Measurements from ENCODE around the gene BAIAP2L2.

GRCh38 chr22:38132794-38133193, 22.3 kb upstream of the BAIAP2L2 start:
- no peak for TF ChIP-seq CTCF (IDR thresholded peaks at IDR 0.05; ENCODE audit: extremely low read depth in 1 of 2, insufficient read depth in 1 of 2, low read depth in 1 of 2, low read length in 2 of 2)
- no peak for TF ChIP-seq EZH2 (IDR thresholded peaks at IDR 0.05; ENCODE audit: borderline replicate concordance, low read depth, low read length, severe bottlenecking)
- TF ChIP-seq MAX (IDR thresholded peaks at IDR 0.05; ENCODE audit: insufficient read depth, insufficient read length): no peak
- no peak for TF ChIP-seq POLR2A (IDR thresholded peaks at IDR 0.05; ENCODE audit: low read depth, low read length)
- no peak for TF ChIP-seq POLR2AphosphoS5 (IDR thresholded peaks at IDR 0.05; ENCODE audit: insufficient read depth, low read depth, low read length)
- TF ChIP-seq MYC (IDR thresholded peaks at IDR 0.05; ENCODE audit: low read depth, low read length): no peak
- TF ChIP-seq FOS (IDR thresholded peaks at IDR 0.05; ENCODE audit: borderline replicate concordance, insufficient read depth, low read length): no peak
- TF ChIP-seq JUN (IDR thresholded peaks at IDR 0.05; ENCODE audit: borderline replicate concordance, insufficient read depth, insufficient read length, low read depth): no peak
- no peak for TF ChIP-seq GATA2 (IDR thresholded peaks at IDR 0.05; ENCODE audit: insufficient read depth, insufficient read length, low read depth, low read length)
